GM23338 (cell line): ENCODE measurements around the gene WFS1. TPM values are rescaled to one million over a fixed set of nuclear protein-coding genes. Genes with fewer than 3 reads are reported as not detected.

Experiments
- ATAC-seq: fragments of 200-7000 bp; cut with Tn5 transposase; 3 replicates; pipeline ENCODE4 v1.9.1; 2020
- DNase-seq: peaks from one replicate; pipeline ENCODE4 v3.0.0-alpha.2; 2015; ENCODE audit warnings: low spot score
- H2AFZ ChIP-seq: fragments of 200-600 bp; sonication (generic); 2 replicates; pipeline ENCODE4 v1.8.0; 2016; ENCODE audit warnings: antibody characterized with exemption, mild to moderate bottlenecking, moderate library complexity
- H3F3A ChIP-seq: fragments of 200-600 bp; sonication (generic); replicated peaks from 2 replicates; pipeline ENCODE4 v1.8.0; 2017; ENCODE audit warnings: antibody characterized with exemption, mixed run types, low read depth
- H3K27ac ChIP-seq: fragments of 200-600 bp; sonication (generic); 2 replicates; pipeline ENCODE4 v1.6.1; 2016; ENCODE audit warnings: low read depth
- H3K27me3 ChIP-seq: fragments of 200-600 bp; sonication (generic); 2 replicates; pipeline ENCODE4 v1.8.0; 2016; ENCODE audit warnings: mild to moderate bottlenecking, mixed run types, moderate library complexity; ENCODE audit not compliant: insufficient read depth
- H3K36me3 ChIP-seq: fragments of 200-600 bp; sonication (generic); 2 replicates; pipeline ENCODE4 v1.8.0; 2016; ENCODE audit warnings: mild to moderate bottlenecking; ENCODE audit not compliant: insufficient read depth
- H3K4me1 ChIP-seq: fragments of 200-600 bp; sonication (generic); 2 replicates; pipeline ENCODE4 v1.8.0; 2016; ENCODE audit warnings: mild to moderate bottlenecking, moderate library complexity; ENCODE audit not compliant: insufficient read depth
- H3K4me2 ChIP-seq: fragments of 200-600 bp; sonication (generic); 2 replicates; pipeline ENCODE4 v1.7.1; 2017; ENCODE audit warnings: mixed run types
- H3K4me3 ChIP-seq: fragments of 200-600 bp; sonication (generic); 2 replicates; pipeline ENCODE4 v1.6.1; 2016; ENCODE audit warnings: mixed run types
- H3K79me2 ChIP-seq: fragments of 200-600 bp; sonication (generic); replicated peaks from 2 replicates; pipeline ENCODE4 v1.8.0; 2017; ENCODE audit warnings: mild to moderate bottlenecking; ENCODE audit not compliant: insufficient read depth
- H3K9me2 ChIP-seq: fragments of 200-600 bp; sonication (generic); 2 replicates; pipeline ENCODE4 v1.8.0; 2017; ENCODE audit not compliant: insufficient read depth
- H4K20me1 ChIP-seq: fragments of 200-600 bp; sonication (generic); replicated peaks from 2 replicates; pipeline ENCODE4 v1.8.0; 2017; ENCODE audit warnings: mild to moderate bottlenecking; ENCODE audit not compliant: insufficient read depth
- H3K27ac Mint-ChIP-seq: 2 replicates; pipeline ENCODE4 v1.8.0; 2020; ENCODE audit warnings: inconsistent platforms, mild to moderate bottlenecking, moderate library complexity, mixed read lengths
- H3K27me3 Mint-ChIP-seq: 3 replicates; pipeline ENCODE4 v1.8.0; 2022; ENCODE audit warnings: low read depth, mild to moderate bottlenecking, moderate library complexity, mixed read lengths, inconsistent platforms; ENCODE audit not compliant: insufficient read depth, poor library complexity
- H3K36me3 Mint-ChIP-seq: 3 replicates; pipeline ENCODE4 v1.8.0; 2021; ENCODE audit warnings: low read depth, mild to moderate bottlenecking, inconsistent platforms, moderate library complexity, mixed read lengths
- H3K4me1 Mint-ChIP-seq: 3 replicates; pipeline ENCODE4 v1.8.0; 2020; ENCODE audit warnings: mild to moderate bottlenecking, inconsistent platforms, mixed read lengths
- H3K4me3 Mint-ChIP-seq: 3 replicates; pipeline ENCODE4 v1.8.0; 2021; ENCODE audit warnings: moderate library complexity, mild to moderate bottlenecking, inconsistent platforms, mixed read lengths
- H3K9me3 Mint-ChIP-seq: 3 replicates; pipeline ENCODE4 v1.8.0; 2020; ENCODE audit warnings: moderate library complexity, mild to moderate bottlenecking, inconsistent platforms, mixed read lengths
- CREB1 ChIP-seq: fragments of 250-450 bp; sonication (Bioruptor Pico); IDR thresholded peaks from 2 replicates; pipeline ENCODE4 v1.5.0; 2020; ENCODE audit warnings: low read depth, mild to moderate bottlenecking, moderate library complexity
- EZH2 ChIP-seq: fragments of 200-600 bp; sonication (generic); IDR thresholded peaks from one replicate; pipeline ENCODE4 v1.8.0; 2017; ENCODE audit warnings: antibody characterized with exemption, mild to moderate bottlenecking, low read depth; ENCODE audit not compliant: unreplicated experiment
- EZH2phosphoT487 ChIP-seq: fragments of 200-600 bp; sonication (generic); IDR thresholded peaks from one replicate; pipeline ENCODE4 v1.8.1; 2018; ENCODE audit warnings: antibody characterized with exemption; ENCODE audit not compliant: unreplicated experiment
- JUNB ChIP-seq: IDR thresholded peaks from one replicate; pipeline ENCODE4 v1.6.1; 2016; ENCODE audit warnings: antibody characterized with exemption; ENCODE audit not compliant: unreplicated experiment
- NANOG ChIP-seq: IDR thresholded peaks from 2 replicates; pipeline ENCODE4 v1.6.1; 2016; ENCODE audit warnings: antibody characterized with exemption, borderline replicate concordance
- POLR2AphosphoS5 ChIP-seq: IDR thresholded peaks from 2 replicates; pipeline ENCODE4 v1.6.1; 2016; ENCODE audit warnings: antibody characterized with exemption, low read depth
- STAT1 ChIP-seq: IDR thresholded peaks from one replicate; pipeline ENCODE4 v1.6.1; 2016; ENCODE audit warnings: antibody characterized with exemption; ENCODE audit not compliant: unreplicated experiment
- ZNF114 ChIP-seq: fragments of 250-450 bp; sonication (Bioruptor Pico); IDR thresholded peaks from 2 replicates; pipeline ENCODE4 v1.5.0; 2020; ENCODE audit warnings: mild to moderate bottlenecking, moderate library complexity
- ZNF331 ChIP-seq: fragments of 250-450 bp; sonication (Bioruptor Pico); IDR thresholded peaks from 2 replicates; pipeline ENCODE4 v1.5.0; 2020; ENCODE audit warnings: low read depth, mild to moderate bottlenecking, moderate library complexity
- polyA plus RNA-seq: library from polyadenylated mRNA; unstranded; fragments of >200 nt; fragmentation: Nextera tagmentation; extraction: Ambion mirVana; gene quantifications from 2 replicates; pipeline ENCODE4 v1.2.1, GENCODE V29; 2016
- total RNA-seq: library from RNA; depleted of rRNA; stranded (reverse); fragments of >200 nt; shearing (Covaris generic); gene quantifications from 2 replicates; pipeline ENCODE4 v1.2.3, GENCODE V29; 2014
- TF ChIP-seq, protein P1 (sequence below): IDR thresholded peaks from one replicate; pipeline ENCODE4 v1.6.1; 2018; ENCODE audit warnings: antibody characterized with exemption; ENCODE audit not compliant: unreplicated experiment
- TF ChIP-seq, protein P2 (sequence below): IDR thresholded peaks from 2 replicates; pipeline ENCODE4 v1.6.1; 2016; ENCODE audit warnings: antibody characterized with exemption
- TF ChIP-seq, protein P3 (sequence below), 2 experiments: fragments of 200-600 bp in 1 of 2; sonication (generic) in 1 of 2; conservative IDR thresholded peaks; 2 replicates each; pipeline versions ENCODE4 v1.5.1 to v1.6.1; 2016 to 2017; ENCODE audit warnings: antibody characterized with exemption in 2 of 2, low read depth in 2 of 2, mild to moderate bottlenecking in 2 of 2, moderate library complexity in 1 of 2
- TF ChIP-seq, protein P4 (sequence below): fragments of 250-450 bp; sonication (Bioruptor Pico); IDR thresholded peaks from 2 replicates; pipeline ENCODE4 v1.5.0; 2020; ENCODE audit warnings: mild to moderate bottlenecking, moderate library complexity

The WFS1 gene
- total and polyA plus RNA-seq, 2 experiments from 2014 or later = 24.7 to 45.4 TPM

DNA sequence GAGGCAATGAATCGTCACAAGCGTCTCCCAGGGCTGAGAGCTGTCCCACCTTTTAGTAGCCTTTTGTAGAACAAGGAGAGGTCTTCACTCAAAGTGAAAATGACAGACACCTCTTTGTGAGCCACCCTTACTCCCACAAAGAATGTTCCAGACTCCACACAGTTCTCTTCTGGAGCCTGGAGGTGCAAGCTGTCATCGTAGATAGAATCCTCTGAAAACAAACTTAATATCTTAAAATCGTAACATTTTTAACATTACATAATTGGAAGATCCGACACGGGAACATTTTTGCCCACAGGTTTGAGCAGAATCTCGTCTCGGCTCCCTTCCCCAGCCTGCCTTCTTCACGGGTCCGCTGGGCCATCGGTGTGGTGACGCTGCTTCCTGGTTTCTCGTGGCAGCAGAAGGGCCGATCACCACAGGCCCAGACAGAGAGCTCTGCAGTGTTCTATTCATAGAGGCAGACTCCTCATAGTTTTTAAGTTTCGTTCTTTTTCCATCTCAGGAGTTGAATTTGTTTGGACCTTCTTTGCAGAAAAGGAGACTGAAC lies 27.7 kb downstream of the WFS1 start:
- no peaks in the 10 kb centered on the region for H3K9me3 Mint-ChIP-seq
- no peaks in the 10 kb centered on the region for H3K9me2 ChIP-seq
- H3K27ac Mint-ChIP-seq = no peak overlapping the region

More for the DNA sequence above, 27.7 kb downstream of the WFS1 start:
- Mint-ChIP-seq H3K27me3 (peaks cover 9% of the 10 kb centered on the region), H3K36me3 (peaks cover 37% of the 10 kb centered on the region), H3K4me1 (no peaks in the 10 kb centered on the region), H3K4me3 (no peak overlapping the region)
- TF ChIP-seq ZNF114 (CRISPR knock-in tag) (no peak), EZH2 (no peak), EZH2phosphoT487 (no peak), POLR2AphosphoS5 (no peak), JUNB (no peak), ZNF331 (CRISPR knock-in tag) (no peak), NANOG (no peak), STAT1 (no peak), CREB1 (no peak)
- TF ChIP-seq, protein P1, sequence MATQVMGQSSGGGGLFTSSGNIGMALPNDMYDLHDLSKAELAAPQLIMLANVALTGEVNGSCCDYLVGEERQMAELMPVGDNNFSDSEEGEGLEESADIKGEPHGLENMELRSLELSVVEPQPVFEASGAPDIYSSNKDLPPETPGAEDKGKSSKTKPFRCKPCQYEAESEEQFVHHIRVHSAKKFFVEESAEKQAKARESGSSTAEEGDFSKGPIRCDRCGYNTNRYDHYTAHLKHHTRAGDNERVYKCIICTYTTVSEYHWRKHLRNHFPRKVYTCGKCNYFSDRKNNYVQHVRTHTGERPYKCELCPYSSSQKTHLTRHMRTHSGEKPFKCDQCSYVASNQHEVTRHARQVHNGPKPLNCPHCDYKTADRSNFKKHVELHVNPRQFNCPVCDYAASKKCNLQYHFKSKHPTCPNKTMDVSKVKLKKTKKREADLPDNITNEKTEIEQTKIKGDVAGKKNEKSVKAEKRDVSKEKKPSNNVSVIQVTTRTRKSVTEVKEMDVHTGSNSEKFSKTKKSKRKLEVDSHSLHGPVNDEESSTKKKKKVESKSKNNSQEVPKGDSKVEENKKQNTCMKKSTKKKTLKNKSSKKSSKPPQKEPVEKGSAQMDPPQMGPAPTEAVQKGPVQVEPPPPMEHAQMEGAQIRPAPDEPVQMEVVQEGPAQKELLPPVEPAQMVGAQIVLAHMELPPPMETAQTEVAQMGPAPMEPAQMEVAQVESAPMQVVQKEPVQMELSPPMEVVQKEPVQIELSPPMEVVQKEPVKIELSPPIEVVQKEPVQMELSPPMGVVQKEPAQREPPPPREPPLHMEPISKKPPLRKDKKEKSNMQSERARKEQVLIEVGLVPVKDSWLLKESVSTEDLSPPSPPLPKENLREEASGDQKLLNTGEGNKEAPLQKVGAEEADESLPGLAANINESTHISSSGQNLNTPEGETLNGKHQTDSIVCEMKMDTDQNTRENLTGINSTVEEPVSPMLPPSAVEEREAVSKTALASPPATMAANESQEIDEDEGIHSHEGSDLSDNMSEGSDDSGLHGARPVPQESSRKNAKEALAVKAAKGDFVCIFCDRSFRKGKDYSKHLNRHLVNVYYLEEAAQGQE = no peak
- TF ChIP-seq, protein P2, sequence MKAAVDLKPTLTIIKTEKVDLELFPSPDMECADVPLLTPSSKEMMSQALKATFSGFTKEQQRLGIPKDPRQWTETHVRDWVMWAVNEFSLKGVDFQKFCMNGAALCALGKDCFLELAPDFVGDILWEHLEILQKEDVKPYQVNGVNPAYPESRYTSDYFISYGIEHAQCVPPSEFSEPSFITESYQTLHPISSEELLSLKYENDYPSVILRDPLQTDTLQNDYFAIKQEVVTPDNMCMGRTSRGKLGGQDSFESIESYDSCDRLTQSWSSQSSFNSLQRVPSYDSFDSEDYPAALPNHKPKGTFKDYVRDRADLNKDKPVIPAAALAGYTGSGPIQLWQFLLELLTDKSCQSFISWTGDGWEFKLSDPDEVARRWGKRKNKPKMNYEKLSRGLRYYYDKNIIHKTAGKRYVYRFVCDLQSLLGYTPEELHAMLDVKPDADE = no peak
- TF ChIP-seq, protein P3, sequence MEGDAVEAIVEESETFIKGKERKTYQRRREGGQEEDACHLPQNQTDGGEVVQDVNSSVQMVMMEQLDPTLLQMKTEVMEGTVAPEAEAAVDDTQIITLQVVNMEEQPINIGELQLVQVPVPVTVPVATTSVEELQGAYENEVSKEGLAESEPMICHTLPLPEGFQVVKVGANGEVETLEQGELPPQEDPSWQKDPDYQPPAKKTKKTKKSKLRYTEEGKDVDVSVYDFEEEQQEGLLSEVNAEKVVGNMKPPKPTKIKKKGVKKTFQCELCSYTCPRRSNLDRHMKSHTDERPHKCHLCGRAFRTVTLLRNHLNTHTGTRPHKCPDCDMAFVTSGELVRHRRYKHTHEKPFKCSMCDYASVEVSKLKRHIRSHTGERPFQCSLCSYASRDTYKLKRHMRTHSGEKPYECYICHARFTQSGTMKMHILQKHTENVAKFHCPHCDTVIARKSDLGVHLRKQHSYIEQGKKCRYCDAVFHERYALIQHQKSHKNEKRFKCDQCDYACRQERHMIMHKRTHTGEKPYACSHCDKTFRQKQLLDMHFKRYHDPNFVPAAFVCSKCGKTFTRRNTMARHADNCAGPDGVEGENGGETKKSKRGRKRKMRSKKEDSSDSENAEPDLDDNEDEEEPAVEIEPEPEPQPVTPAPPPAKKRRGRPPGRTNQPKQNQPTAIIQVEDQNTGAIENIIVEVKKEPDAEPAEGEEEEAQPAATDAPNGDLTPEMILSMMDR (conservative IDR thresholded peaks at IDR 0.05; ENCODE audit: low read depth in 2 of 2) = no peak
- TF ChIP-seq, protein P4, sequence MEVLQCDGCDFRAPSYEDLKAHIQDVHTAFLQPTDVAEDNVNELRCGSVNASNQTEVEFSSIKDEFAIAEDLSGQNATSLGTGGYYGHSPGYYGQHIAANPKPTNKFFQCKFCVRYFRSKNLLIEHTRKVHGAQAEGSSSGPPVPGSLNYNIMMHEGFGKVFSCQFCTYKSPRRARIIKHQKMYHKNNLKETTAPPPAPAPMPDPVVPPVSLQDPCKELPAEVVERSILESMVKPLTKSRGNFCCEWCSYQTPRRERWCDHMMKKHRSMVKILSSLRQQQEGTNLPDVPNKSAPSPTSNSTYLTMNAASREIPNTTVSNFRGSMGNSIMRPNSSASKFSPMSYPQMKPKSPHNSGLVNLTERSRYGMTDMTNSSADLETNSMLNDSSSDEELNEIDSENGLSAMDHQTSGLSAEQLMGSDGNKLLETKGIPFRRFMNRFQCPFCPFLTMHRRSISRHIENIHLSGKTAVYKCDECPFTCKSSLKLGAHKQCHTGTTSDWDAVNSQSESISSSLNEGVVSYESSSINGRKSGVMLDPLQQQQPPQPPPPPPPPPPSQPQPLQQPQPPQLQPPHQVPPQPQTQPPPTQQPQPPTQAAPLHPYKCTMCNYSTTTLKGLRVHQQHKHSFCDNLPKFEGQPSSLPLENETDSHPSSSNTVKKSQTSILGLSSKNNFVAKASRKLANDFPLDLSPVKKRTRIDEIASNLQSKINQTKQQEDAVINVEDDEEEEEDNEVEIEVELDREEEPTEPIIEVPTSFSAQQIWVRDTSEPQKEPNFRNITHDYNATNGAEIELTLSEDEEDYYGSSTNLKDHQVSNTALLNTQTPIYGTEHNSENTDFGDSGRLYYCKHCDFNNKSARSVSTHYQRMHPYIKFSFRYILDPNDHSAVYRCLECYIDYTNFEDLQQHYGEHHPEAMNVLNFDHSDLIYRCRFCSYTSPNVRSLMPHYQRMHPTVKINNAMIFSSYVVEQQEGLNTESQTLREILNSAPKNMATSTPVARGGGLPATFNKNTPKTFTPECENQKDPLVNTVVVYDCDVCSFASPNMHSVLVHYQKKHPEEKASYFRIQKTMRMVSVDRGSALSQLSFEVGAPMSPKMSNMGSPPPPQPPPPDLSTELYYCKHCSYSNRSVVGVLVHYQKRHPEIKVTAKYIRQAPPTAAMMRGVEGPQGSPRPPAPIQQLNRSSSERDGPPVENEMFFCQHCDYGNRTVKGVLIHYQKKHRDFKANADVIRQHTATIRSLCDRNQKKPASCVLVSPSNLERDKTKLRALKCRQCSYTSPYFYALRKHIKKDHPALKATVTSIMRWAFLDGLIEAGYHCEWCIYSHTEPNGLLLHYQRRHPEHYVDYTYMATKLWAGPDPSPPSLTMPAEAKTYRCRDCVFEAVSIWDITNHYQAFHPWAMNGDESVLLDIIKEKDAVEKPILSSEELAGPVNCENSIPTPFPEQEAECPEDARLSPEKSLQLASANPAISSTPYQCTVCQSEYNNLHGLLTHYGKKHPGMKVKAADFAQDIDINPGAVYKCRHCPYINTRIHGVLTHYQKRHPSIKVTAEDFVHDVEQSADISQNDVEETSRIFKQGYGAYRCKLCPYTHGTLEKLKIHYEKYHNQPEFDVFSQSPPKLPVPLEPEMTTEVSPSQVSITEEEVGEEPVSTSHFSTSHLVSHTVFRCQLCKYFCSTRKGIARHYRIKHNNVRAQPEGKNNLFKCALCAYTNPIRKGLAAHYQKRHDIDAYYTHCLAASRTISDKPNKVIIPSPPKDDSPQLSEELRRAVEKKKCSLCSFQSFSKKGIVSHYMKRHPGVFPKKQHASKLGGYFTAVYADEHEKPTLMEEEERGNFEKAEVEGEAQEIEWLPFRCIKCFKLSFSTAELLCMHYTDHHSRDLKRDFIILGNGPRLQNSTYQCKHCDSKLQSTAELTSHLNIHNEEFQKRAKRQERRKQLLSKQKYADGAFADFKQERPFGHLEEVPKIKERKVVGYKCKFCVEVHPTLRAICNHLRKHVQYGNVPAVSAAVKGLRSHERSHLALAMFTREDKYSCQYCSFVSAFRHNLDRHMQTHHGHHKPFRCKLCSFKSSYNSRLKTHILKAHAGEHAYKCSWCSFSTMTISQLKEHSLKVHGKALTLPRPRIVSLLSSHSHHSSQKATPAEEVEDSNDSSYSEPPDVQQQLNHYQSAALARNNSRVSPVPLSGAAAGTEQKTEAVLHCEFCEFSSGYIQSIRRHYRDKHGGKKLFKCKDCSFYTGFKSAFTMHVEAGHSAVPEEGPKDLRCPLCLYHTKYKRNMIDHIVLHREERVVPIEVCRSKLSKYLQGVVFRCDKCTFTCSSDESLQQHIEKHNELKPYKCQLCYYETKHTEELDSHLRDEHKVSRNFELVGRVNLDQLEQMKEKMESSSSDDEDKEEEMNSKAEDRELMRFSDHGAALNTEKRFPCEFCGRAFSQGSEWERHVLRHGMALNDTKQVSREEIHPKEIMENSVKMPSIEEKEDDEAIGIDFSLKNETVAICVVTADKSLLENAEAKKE (CRISPR knock-in tag) = no peak
- Histone ChIP-seq H3K4me1 (no peaks in the 10 kb centered on the region), H3K27ac (no peak overlapping the region), H3K4me2 (no peak overlapping the region), H4K20me1 (no peaks in the 10 kb centered on the region), H3K4me3 (no peak overlapping the region), H3K79me2 (no peaks in the 10 kb centered on the region; the same call in 1 of the 2 replicates), H2AFZ (no peak overlapping the region), H3K36me3 (no peaks in the 10 kb centered on the region), H3F3A (no peaks in the 10 kb centered on the region), H3K27me3 (no peaks in the 10 kb centered on the region)
- ATAC-seq = no peak
- DNase-seq = no peak
